Measurements from ENCODE around the gene FAM222A.

FAM222A gene

DNA sequence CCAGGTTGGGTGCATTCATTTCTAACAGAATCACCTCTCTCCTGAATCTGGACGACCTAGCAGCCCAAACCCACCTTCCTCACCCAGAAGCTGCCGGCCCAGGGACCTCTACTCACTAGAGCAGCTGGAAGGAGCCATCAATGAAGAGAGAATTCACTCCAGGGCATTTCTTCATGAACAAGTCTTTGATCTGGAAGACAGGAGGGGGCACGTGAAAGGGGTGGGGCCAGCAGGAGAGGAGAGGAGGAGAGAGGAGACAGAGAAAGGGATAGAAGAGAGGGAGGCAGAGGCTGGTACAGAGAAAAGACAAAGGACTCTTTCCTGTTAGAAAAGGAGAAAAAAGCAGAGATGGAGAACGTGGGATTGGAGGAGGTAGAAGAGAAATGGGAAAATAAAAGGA is 79.8 kb downstream of the FAM222A start:
- DNase-seq: no peak
- no peak overlapping the region for H3K4me3 ChIP-seq (ENCODE audit: low read depth, low read length)
- H3K36me3 ChIP-seq: no peaks in the 10 kb centered on the region
- H3K27ac ChIP-seq: no peak overlapping the region
- peaks cover 2% of the 10 kb centered on the region for H3K9me3 ChIP-seq (ENCODE audit: severe bottlenecking)
- H3K27me3 ChIP-seq (ENCODE audit: insufficient read depth, low read depth, severe bottlenecking): no peaks in the 10 kb centered on the region
- TF ChIP-seq, protein P1, sequence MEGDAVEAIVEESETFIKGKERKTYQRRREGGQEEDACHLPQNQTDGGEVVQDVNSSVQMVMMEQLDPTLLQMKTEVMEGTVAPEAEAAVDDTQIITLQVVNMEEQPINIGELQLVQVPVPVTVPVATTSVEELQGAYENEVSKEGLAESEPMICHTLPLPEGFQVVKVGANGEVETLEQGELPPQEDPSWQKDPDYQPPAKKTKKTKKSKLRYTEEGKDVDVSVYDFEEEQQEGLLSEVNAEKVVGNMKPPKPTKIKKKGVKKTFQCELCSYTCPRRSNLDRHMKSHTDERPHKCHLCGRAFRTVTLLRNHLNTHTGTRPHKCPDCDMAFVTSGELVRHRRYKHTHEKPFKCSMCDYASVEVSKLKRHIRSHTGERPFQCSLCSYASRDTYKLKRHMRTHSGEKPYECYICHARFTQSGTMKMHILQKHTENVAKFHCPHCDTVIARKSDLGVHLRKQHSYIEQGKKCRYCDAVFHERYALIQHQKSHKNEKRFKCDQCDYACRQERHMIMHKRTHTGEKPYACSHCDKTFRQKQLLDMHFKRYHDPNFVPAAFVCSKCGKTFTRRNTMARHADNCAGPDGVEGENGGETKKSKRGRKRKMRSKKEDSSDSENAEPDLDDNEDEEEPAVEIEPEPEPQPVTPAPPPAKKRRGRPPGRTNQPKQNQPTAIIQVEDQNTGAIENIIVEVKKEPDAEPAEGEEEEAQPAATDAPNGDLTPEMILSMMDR (IDR thresholded peaks at IDR 0.05; ENCODE audit: low read depth, low read length): no peak

DNA sequence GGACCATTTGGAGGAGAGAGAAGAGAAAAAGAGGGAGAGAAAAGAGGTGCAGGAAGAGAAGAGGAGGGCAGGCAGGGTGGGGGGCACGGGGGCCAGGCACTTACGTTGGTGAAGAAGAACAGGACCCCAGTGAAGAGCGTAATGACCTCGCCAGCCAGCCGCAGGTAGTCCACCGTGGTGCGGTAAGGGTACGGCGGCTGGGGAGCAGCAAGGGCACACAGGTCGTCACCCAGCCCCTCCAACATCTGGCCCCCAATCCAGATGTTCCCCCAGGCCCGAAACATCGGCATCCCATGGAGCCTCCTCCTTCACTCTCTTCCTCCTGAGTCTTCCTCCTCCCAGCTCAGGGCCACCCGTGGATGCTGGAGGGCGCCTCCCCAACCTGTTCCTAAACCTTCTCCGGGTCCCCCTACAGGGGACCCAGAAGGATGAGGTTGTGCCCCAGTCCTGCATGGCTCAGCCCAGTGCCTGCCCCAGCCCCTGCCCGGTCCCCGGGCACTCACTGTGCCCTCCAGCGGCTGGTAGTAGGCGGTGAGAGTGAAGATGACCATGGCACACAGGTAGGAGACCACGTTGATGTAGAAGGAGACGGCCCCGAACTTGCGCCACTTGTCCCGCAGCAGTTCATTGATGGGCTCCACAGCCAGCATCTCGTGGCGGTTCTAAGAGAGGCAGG is 80.3 kb downstream of the FAM222A start:
- no peak for DNase-seq
- peaks cover 2% of the 10 kb centered on the region for H3K9me3 ChIP-seq (ENCODE audit: severe bottlenecking)
- H3K4me3 ChIP-seq (ENCODE audit: low read depth, low read length): no peak overlapping the region
- H3K27me3 ChIP-seq (ENCODE audit: insufficient read depth, low read depth, severe bottlenecking): no peaks in the 10 kb centered on the region
- H3K36me3 ChIP-seq: no peaks in the 10 kb centered on the region
- TF ChIP-seq, protein P1 (IDR thresholded peaks at IDR 0.05; ENCODE audit: low read depth, low read length): no peak
- no peak overlapping the region for H3K27ac ChIP-seq

DNA sequence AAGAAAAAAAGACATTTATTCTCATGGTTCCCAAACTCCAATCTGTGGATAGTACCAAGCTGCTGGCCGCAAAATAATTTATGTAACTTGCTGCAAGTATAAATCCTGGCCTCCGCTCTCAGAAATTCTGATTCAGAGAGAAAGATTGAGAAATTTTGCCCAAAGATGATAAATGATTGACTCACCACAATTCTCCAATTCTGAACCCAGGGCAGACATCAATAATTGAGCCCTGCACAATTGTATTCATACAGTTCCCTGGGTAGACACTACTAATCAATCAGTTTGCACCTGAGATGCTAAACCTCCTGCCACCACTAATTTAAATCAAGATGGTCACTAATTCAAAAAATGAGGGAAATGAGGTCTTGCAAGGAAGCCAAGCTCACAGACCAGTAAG is 81.4 kb downstream of the FAM222A start:
- H3K36me3 ChIP-seq: no peaks in the 10 kb centered on the region
- H3K27ac ChIP-seq: no peak overlapping the region
- TF ChIP-seq, protein P1 (IDR thresholded peaks at IDR 0.05; ENCODE audit: low read depth, low read length): no peak

DNA sequence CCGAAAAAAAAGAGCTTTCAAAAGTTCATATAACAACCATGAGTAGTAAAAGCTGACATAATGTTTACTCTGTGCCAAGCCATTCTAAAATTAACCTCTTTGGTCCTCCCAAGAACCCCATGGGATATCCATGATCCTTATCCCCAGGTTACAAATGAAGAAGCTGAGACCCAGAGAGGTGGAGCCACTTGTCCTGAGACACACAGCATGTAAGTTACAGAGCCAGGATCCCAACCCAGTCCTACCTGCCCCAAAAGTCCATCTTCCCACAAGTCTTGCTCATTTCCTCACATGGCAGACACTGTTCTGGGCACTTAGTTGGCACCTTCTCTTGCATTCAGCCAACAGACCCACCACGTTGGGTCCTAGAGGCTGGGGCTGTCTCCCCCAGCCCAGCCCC is 82.4 kb downstream of the FAM222A start:
- Histone ChIP-seq H3K9me3 (ENCODE audit: severe bottlenecking) (peaks cover 2% of the 10 kb centered on the region), H3K36me3 (no peaks in the 10 kb centered on the region), H3K4me3 (ENCODE audit: low read depth, low read length) (no peak overlapping the region), H3K27me3 (ENCODE audit: insufficient read depth, low read depth, severe bottlenecking) (no peaks in the 10 kb centered on the region), H3K27ac (no peak overlapping the region)
- TF ChIP-seq, protein P1 (IDR thresholded peaks at IDR 0.05; ENCODE audit: low read depth, low read length): no peak
- DNase-seq: no peak

More for the DNA sequence above, 81.4 kb downstream of the FAM222A start:
- no peak for DNase-seq
- H3K9me3 ChIP-seq (ENCODE audit: severe bottlenecking): peaks cover 2% of the 10 kb centered on the region
- no peaks in the 10 kb centered on the region for H3K27me3 ChIP-seq (ENCODE audit: insufficient read depth, low read depth, severe bottlenecking)
- H3K4me3 ChIP-seq (ENCODE audit: low read depth, low read length): no peak overlapping the region

DNA sequence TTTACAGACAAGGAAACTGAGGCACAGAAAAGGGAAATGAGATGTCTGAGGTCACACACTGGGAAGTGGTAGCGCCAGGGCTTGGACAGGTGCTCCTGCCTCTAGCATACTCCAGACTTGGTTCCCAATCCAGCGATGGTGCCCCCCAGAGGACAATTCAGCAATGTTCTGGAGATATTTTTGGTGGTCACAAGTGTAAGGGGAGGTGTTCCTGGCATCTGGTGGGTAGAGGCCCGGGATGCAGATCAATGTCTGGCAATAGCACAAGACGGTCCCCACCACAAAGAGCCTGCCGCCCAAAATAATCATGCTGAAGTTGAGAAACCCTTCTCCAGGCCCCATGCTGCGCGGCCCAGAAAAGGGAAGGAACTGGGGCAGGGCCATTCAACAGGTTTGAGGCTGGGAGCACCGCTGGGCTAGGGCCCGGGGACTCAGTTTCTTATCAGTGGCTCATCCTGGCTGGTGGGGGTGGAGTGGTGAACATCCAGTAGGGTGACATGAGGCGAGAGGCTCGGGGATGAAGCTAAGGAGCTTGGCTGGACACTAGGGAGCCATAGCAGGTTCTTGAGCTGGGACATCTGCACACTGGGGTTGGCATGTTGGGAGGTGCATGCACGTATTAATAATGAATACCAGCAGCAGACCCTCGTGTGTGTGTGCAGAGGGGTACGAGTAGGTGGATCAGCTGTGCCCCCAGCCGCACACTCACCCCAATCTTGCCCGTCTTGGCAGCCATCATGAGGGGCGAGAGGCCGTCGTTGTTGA is 84.5 kb downstream of the FAM222A start:
- no peak overlapping the region for H3K27ac ChIP-seq
- TF ChIP-seq, protein P1 (IDR thresholded peaks at IDR 0.05; ENCODE audit: low read depth, low read length): peak; percentile 51
- no peaks in the 10 kb centered on the region for H3K36me3 ChIP-seq
- H3K4me3 ChIP-seq (ENCODE audit: low read depth, low read length): no peak overlapping the region
- no peaks in the 10 kb centered on the region for H3K9me3 ChIP-seq (ENCODE audit: severe bottlenecking)
- DNase-seq: no peak
- no peaks in the 10 kb centered on the region for H3K27me3 ChIP-seq (ENCODE audit: insufficient read depth, low read depth, severe bottlenecking)
